ENCODE data around the gene CYB5D1. TPM values are rescaled to one million over a fixed set of nuclear protein-coding genes. Genes with fewer than 3 reads are reported as not detected.

The CYB5D1 gene
- total and polyA plus RNA-seq, 9 donors: 7.0 to 22.2 (median 16.1) TPM

GRCh38 chr17:7848131-7848579, 9.6 kb upstream of the CYB5D1 start:
- Histone ChIP-seq H3K4me1 (ENCODE audit: insufficient read depth) (peaks cover 7% of the 10 kb centered on the region), H3K36me3 (no peaks in the 10 kb centered on the region), H3K9me3 (no peaks in the 10 kb centered on the region), H3K27ac (no peak overlapping the region), H3K27me3 (no peaks in the 10 kb centered on the region), H3K4me3 (no peak overlapping the region)
- no peak for TF ChIP-seq EP300 (IDR thresholded peaks at IDR 0.05)
- no peak for TF ChIP-seq CTCF (IDR thresholded peaks at IDR 0.05)
- TF ChIP-seq POLR2A (IDR thresholded peaks at IDR 0.05): no peak
- peak in 2 of 5 donors; percentile 40 to 41 for DNase-seq
- intact Hi-C loops (cut with DNase I): loop anchor here in 1 of 4 donors (10.0 kb wide), 1 partner anchor 307 kb away; the partner anchor contains the start of gene PER1
- 79 to 85% (median 81%) methylated on average over 20 of the region's 20 CpGs for WGBS, 3 donors

- Histone ChIP-seq H3K27me3 (no peaks in the 10 kb centered on the region), H3K4me3 (no peak overlapping the region), H3K4me1 (ENCODE audit: insufficient read depth) (peaks cover 5% of the 10 kb centered on the region), H3K27ac (no peak overlapping the region), H3K9me3 (no peaks in the 10 kb centered on the region), H3K36me3 (no peaks in the 10 kb centered on the region)
- WGBS, 3 donors: 81 to 86% (median 86%) methylated on average over 21 of the region's 21 CpGs
- peak in 1 of 5 donors; percentile 34 for DNase-seq
- intact Hi-C loops (cut with DNase I): loop anchor here in 1 of 4 donors (10.0 kb wide), 1 partner anchor 306 kb away; the partner anchor contains the start of gene PER1
- TF ChIP-seq CTCF (IDR thresholded peaks at IDR 0.05) (no peak), POLR2A (IDR thresholded peaks at IDR 0.05) (no peak), EP300 (IDR thresholded peaks at IDR 0.05) (no peak)
These were observed 9.1 kb upstream of the CYB5D1 start for GRCh38 chr17:7848739-7849129.

GRCh38 chr17:7849130-7849750, 8.6 kb upstream of the CYB5D1 start:
- Histone ChIP-seq H3K4me1 (ENCODE audit: insufficient read depth) (peaks cover 5% of the 10 kb centered on the region), H3K27me3 (no peaks in the 10 kb centered on the region), H3K4me3 (no peak overlapping the region), H3K27ac (no peak overlapping the region), H3K36me3 (no peaks in the 10 kb centered on the region), H3K9me3 (no peaks in the 10 kb centered on the region)
- WGBS, 3 donors: 70 to 75% (median 72%) methylated on average over 35 of the region's 35 CpGs
- TF ChIP-seq CTCF (IDR thresholded peaks at IDR 0.05) (no peak), EP300 (IDR thresholded peaks at IDR 0.05) (no peak), POLR2A (IDR thresholded peaks at IDR 0.05) (no peak)
- peak; percentile 28 to 50 (median 48) for DNase-seq
- intact Hi-C loops (cut with DNase I): loop anchor here in 1 of 4 donors (10.0 kb wide), 1 partner anchor 306 kb away; the partner anchor contains the start of gene PER1

- intact Hi-C loops (cut with DNase I): loop anchor here in 2 of 4 donors (5.0 to 10.0 kb wide), 3 partner anchors 105 to 305 kb away; partner anchors contain the start of gene PER1 (in 1 of the 2)
- Histone ChIP-seq H3K36me3 (no peaks in the 10 kb centered on the region), H3K27me3 (no peaks in the 10 kb centered on the region), H3K4me3 (no peak overlapping the region), H3K4me1 (ENCODE audit: insufficient read depth) (peaks cover 5% of the 10 kb centered on the region), H3K9me3 (no peaks in the 10 kb centered on the region), H3K27ac (no peak overlapping the region)
- TF ChIP-seq CTCF (IDR thresholded peaks at IDR 0.05) (no peak), POLR2A (IDR thresholded peaks at IDR 0.05) (no peak), EP300 (IDR thresholded peaks at IDR 0.05) (no peak)
- peak in 2 of 5 donors; percentile 27 to 35 for DNase-seq
- 74 to 79% (median 78%) methylated on average over 12 of the region's 12 CpGs for WGBS, 3 donors
These were observed 7.9 kb upstream of the CYB5D1 start for GRCh38 chr17:7849751-7850504.

Data from ovary (tissue), 9 donors.